Epithelial cell of proximal tubule (primary cell): ENCODE results near the gene KCNJ14. TPM values are rescaled to one million over a fixed set of nuclear protein-coding genes. Genes with fewer than 3 reads are reported as not detected.

ENCODE experiments used
- DNase-seq: peaks from one replicate; pipeline ENCODE4 v3.0.0-alpha.2; 2011; ENCODE audit warnings: low read depth
- H3K4me3 ChIP-seq: 2 replicates; pipeline ENCODE4 v1.5.1; 2011; ENCODE audit warnings: low read depth, mild to moderate bottlenecking, low read length
- total RNA-seq: library from RNA; depleted of rRNA; stranded (reverse); fragments of >200 nt; gene quantifications from 2 replicates; pipeline ENCODE4 v1.2.3, GENCODE V29; 2015
- TF ChIP-seq, protein P1 (sequence below): conservative IDR thresholded peaks from 2 replicates; pipeline ENCODE4 v1.5.1; 2012; ENCODE audit warnings: low read depth, mild to moderate bottlenecking, low read length

Gene KCNJ14
- total RNA-seq, 1 donor from 2014 or later, result 0.06 TPM

DNA sequence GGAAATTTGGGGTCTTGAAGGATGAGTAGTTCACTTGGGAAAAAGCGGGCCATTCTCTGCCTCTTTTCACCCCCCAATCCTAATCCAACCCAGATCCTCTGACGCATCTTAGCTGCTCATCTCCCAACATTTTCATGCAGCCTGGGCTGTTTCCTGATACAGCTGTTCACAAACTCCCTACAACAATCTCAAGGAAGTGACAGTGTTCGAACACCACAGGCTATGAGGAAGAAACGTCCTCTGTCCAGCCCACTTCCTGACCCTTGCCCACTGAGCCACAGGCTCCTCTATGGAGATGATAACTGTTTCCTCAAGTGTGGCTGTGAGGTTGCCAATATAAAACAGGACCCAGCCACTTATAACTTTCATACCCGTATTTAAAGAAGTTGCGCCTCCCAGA lies 40.0 kb downstream of the KCNJ14 start:
- H3K4me3 ChIP-seq, result no peak overlapping the region
- TF ChIP-seq, protein P1, sequence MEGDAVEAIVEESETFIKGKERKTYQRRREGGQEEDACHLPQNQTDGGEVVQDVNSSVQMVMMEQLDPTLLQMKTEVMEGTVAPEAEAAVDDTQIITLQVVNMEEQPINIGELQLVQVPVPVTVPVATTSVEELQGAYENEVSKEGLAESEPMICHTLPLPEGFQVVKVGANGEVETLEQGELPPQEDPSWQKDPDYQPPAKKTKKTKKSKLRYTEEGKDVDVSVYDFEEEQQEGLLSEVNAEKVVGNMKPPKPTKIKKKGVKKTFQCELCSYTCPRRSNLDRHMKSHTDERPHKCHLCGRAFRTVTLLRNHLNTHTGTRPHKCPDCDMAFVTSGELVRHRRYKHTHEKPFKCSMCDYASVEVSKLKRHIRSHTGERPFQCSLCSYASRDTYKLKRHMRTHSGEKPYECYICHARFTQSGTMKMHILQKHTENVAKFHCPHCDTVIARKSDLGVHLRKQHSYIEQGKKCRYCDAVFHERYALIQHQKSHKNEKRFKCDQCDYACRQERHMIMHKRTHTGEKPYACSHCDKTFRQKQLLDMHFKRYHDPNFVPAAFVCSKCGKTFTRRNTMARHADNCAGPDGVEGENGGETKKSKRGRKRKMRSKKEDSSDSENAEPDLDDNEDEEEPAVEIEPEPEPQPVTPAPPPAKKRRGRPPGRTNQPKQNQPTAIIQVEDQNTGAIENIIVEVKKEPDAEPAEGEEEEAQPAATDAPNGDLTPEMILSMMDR, result no peak
- no peak for DNase-seq

DNA sequence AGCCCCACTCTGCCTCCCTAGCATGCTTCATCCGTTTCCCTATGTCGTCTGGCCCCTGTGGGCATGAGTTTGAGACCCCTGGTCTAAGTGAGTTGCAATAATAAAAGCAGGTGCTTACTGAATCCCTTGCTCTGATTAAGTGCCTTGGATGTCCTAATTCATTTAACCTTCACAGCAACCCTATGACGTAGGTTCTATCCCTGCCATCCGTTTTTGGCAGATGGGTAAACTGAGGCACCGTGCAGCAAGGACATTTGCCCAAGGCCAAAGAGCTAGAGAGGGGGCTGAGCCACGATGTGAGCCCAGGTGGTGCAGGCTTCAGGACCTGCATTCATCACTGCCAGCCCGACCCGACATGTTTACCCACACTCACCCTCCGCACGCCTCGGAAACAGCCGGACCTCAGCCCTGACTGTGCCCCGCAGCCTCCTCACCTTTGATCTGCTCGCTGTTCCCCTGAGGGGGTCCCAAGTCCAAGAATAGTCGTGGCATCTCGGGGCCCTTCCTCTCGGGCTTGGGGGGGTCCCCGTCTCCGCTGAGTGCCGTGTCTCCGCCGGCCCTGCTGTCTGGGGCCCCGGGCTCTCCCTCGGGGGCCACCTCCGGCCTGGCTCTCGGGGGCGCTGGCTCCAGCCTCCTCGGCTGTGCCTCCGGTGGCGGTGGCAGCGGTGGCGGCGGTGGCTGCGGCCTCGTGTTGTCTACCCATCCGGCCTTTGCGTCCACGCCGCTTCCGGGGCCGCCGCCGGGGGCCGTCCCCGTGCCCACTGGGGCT lies 41.8 kb downstream of the KCNJ14 start:
- H3K4me3 ChIP-seq, result no peak overlapping the region
- DNase-seq, result no peak
- TF ChIP-seq, protein P1, result no peak

DNA sequence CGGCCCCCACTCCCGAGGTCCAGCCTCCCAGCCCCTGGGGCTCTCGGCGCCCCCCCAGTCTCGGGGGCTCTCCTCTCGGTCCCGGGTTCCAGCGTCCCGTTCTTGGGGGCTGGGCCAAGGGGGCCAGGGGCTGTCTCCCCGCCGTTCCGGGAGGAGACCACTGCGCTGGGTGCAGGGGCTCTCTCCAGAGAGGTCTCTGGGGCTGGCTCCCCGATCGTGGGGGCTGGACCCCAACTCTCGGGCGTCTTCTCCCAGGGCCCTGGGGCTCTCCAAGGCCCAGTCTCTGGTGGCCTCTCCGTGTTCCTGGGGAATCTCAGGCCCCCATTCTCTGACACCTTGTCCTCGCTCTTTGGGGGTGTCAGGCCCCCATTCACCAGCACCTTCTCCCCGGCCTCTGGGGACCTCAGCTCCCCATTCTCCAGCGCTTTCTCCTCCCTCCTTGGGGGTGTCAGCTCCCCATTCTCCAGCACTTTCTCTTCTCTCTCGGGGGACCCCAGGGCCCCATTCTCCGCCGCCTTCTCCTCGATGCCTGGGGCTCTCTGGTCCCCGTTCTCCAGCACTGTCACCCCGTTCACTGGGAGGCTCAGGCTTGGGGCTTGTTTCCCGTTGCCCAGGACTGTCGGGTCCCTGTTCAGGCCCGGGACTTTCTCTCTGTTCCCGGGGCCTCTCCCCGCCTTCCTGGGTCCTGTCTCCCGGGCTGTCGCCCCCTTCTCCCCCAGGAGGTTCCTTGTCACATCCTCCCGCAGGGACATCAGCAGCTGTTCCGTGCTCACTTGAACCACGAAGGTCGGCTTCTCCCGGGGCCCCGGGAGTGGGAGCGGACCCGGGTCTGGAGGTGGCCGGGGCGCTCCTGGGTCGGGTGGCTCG lies 42.6 kb downstream of the KCNJ14 start:
- no peak for DNase-seq
- TF ChIP-seq, protein P1, result no peak
- H3K4me3 ChIP-seq, result no peak overlapping the region

DNA sequence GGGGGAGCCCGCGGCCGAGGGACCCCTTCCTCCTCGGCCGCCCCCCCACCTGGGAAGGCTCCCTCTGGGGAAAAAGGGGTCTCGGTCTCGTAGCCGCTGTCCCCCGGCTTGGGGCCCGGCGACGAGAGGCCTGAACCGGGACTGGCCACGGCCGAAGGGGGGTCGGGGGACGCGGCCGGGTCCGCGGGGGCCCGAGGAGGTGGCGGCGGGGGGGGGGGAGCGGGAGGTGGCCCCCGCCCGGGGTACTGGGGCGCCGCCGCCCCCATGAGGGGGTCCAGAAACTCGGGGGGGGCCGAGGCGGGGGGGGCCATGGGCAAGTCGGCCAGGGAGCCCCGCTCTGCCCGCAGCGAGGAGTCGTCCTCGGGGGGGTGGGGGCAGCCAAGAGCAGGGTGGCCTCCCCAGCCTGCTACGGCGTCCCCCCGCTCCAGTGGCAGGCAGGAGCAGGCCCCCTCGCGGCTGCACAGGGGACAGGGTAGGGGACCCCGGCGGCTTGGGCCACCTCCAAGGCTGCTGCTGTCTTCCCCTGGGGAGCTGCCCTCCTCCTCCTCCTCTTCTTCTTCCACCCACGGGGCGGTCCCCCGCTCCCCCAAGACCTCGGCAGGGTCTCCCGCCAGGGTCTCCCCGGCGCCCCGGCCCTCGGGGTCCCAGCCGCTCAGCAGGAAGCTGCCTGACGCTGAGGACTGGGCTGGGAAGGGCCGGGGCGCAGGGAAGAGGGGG lies 43.4 kb downstream of the KCNJ14 start:
- TF ChIP-seq, protein P1, result no peak
- no peak for DNase-seq
- H3K4me3 ChIP-seq, result no peak overlapping the region

DNA sequence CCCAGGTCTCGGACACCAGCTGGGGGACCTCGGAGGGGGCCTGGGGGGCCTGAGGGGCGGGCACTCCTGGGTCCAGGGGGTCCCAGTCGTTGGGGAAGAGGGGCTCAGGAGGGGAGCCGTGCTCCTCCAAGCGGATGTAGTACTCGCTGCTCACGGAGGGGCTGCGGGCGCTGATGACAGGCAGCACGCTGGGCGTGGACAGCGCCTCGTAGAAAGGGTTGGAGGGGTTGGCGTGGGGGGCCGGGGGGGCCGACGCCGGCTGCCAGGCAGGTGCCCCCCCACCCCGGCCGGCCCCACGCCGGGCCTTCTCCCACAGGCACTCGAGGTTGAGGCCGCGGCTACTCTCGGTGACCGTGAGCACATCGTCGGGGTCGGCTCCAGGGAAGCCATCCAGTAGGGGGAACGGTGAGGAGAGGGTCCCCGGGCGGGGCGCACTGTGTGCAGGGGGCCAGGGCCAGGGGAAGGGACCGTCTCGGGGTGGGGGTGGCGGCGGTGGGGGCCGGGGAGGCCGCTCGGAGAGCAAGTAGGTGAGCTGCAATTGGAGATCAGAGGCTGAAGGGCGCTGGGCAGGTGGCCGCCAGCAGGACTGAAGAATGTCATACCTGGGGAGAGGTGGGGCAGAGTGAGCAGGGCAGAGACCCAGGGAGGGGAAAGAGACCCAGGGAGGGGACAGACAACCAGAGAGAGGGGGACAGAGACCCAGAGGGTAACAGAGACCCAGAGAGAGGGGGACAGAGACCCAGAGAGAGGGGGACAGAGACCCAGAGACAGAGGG lies 44.1 kb downstream of the KCNJ14 start:
- no peak overlapping the region for H3K4me3 ChIP-seq
- TF ChIP-seq, protein P1, result no peak
- DNase-seq, result no peak

DNA sequence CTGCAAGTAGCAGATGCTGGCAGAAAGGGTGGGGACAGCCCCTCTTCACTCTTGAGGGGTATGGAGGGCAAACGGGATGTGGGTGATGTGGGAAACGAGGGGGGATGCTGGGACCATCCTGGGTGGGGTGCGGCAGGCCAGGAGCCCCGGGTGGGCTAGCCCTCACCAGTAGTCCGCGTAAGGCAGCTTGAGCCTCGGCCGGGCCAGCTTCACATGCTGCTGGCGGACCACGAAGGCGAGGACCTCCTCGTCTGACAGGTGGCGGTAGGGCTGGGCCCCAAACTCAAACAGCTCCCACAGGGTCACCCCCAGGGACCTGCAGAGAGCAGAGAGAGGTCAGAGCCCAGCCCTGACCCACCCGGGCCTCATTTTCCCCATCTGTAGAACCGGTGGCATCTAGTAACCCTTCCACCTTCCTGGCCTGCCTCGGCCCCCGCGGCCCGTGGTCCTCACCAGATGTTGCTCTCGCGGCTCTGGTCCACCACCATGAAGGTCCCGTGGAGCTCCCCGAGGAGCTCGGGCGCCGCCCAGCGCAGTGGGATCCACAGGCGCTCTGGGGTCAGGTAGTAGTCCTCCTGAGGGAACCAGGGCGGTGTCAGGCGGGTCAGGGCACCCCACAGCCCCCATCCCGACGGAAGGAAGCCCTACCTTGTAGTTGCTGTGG lies 45.6 kb downstream of the KCNJ14 start:
- H3K4me3 ChIP-seq, result peak overlapping the region; percentile 52
- no peak for DNase-seq
- TF ChIP-seq, protein P1, result no peak
